ENCODE measurements around the gene G0S2. TPM values are rescaled to one million over a fixed set of nuclear protein-coding genes. Genes with fewer than 3 reads are reported as not detected.

Gene G0S2
- total and polyA plus RNA-seq, 2 of the 4 experiments (the other 2 are of a cell fraction) = 0.36 to 0.53 TPM

DNA sequence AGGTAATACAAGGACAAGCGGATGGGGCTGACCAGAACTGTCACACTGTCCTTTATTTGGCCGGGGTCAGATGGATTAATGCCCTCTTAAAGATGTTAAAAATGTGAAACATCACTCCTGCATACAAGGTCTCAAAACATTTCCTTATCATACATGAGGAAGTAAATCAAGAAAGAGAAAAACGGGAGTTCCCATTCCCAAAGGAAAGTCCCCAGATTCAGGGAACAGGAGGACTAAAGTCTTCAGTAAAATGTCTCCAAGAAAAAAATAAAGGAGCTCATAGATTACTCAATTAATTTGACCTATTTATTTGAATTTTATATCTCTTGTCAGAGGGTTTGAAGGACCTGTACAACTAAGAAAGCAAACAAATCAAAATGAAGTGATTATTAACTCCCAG lies 16.0 kb downstream of the G0S2 start:
- CTCF ChIA-PET = interaction anchor here (2.3 kb wide), 1 partner anchor 122 kb away, joined by 16 read pairs; no protein-coding TSS in a partner anchor
- TF ChIP-seq NFE2L2 (IDR thresholded peaks at IDR 0.05; ENCODE audit: low read depth, low read length) = no peak
- TF ChIP-seq RAD21 (IDR thresholded peaks at IDR 0.05; ENCODE audit: low read length) = no peak
- TF ChIP-seq CHD1 (IDR thresholded peaks at IDR 0.05; ENCODE audit: low read depth, low read length) = no peak
- no peak for TF ChIP-seq MAZ (IDR thresholded peaks at IDR 0.05; ENCODE audit: borderline replicate concordance, low read depth, low read length)
- TF ChIP-seq RFX5 (IDR thresholded peaks at IDR 0.05; ENCODE audit: low read depth, low read length) = no peak
- no peak for TF ChIP-seq MXI1 (IDR thresholded peaks at IDR 0.05; ENCODE audit: borderline replicate concordance, low read depth, low read length)
- TF ChIP-seq, protein P1, sequence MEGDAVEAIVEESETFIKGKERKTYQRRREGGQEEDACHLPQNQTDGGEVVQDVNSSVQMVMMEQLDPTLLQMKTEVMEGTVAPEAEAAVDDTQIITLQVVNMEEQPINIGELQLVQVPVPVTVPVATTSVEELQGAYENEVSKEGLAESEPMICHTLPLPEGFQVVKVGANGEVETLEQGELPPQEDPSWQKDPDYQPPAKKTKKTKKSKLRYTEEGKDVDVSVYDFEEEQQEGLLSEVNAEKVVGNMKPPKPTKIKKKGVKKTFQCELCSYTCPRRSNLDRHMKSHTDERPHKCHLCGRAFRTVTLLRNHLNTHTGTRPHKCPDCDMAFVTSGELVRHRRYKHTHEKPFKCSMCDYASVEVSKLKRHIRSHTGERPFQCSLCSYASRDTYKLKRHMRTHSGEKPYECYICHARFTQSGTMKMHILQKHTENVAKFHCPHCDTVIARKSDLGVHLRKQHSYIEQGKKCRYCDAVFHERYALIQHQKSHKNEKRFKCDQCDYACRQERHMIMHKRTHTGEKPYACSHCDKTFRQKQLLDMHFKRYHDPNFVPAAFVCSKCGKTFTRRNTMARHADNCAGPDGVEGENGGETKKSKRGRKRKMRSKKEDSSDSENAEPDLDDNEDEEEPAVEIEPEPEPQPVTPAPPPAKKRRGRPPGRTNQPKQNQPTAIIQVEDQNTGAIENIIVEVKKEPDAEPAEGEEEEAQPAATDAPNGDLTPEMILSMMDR (conservative IDR thresholded peaks at IDR 0.05; ENCODE audit: low read depth, low read length) = no peak
- TF ChIP-seq SMC3 (IDR thresholded peaks at IDR 0.05; ENCODE audit: low read depth, low read length) = no peak
- TF ChIP-seq BHLHE40 (IDR thresholded peaks at IDR 0.05; ENCODE audit: low read depth, low read length) = no peak
- TF ChIP-seq CEBPB (IDR thresholded peaks at IDR 0.05; ENCODE audit: low read depth, low read length) = no peak
- TF ChIP-seq FOS (IDR thresholded peaks at IDR 0.05; ENCODE audit: low read depth, low read length) = no peak
- TF ChIP-seq, protein P2, sequence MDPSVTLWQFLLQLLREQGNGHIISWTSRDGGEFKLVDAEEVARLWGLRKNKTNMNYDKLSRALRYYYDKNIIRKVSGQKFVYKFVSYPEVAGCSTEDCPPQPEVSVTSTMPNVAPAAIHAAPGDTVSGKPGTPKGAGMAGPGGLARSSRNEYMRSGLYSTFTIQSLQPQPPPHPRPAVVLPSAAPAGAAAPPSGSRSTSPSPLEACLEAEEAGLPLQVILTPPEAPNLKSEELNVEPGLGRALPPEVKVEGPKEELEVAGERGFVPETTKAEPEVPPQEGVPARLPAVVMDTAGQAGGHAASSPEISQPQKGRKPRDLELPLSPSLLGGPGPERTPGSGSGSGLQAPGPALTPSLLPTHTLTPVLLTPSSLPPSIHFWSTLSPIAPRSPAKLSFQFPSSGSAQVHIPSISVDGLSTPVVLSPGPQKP (IDR thresholded peaks at IDR 0.05; ENCODE audit: borderline replicate concordance, low read depth, low read length) = no peak
- TF ChIP-seq POLR2A (IDR thresholded peaks at IDR 0.05; ENCODE audit: low read depth, low read length) = no peak
- TF ChIP-seq, protein P3, sequence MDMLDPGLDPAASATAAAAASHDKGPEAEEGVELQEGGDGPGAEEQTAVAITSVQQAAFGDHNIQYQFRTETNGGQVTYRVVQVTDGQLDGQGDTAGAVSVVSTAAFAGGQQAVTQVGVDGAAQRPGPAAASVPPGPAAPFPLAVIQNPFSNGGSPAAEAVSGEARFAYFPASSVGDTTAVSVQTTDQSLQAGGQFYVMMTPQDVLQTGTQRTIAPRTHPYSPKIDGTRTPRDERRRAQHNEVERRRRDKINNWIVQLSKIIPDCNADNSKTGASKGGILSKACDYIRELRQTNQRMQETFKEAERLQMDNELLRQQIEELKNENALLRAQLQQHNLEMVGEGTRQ (IDR thresholded peaks at IDR 0.05; ENCODE audit: low read depth, low read length) = no peak
- TF ChIP-seq RCOR1 (IDR thresholded peaks at IDR 0.05; ENCODE audit: insufficient replicate concordance, low read length) = no peak

More for the DNA sequence above, 16.0 kb downstream of the G0S2 start:
- Histone ChIP-seq H2BK5ac (ENCODE audit: low read depth, low read length, poor library complexity, severe bottlenecking) (no peak overlapping the region), H2AK5ac (ENCODE audit: low read depth, low read length) (no peak overlapping the region), H4K8ac (ENCODE audit: low read depth in 2 of 2, low read length in 2 of 2) (no peak overlapping the region), H3K9me1 (ENCODE audit: insufficient read depth, low read length) (0 out of 2 replicates have a peak, but pooled peaks cover 4% of the 10 kb centered on the region), H4K91ac (ENCODE audit: insufficient read depth, low read depth, low read length) (no peak overlapping the region), H3K27me3 (ENCODE audit: control insufficient read depth, insufficient read depth, low read length) (peaks cover 3% of the 10 kb centered on the region), H3K79me1 (ENCODE audit: low read depth in 1 of 2, low read length in 2 of 2) (no peaks in the 10 kb centered on the region), H2BK15ac (ENCODE audit: low read depth, low read length) (no peak overlapping the region), H3K56ac (ENCODE audit: extremely low read depth, insufficient read depth, low read length) (no peak overlapping the region), H2AK9ac (replicated peaks; ENCODE audit: low read depth, low read length, poor library complexity) (no peak overlapping the region), H3K18ac (ENCODE audit: low read depth, low read length) (no peak overlapping the region), H2BK20ac (ENCODE audit: low read depth, low read length) (no peak overlapping the region), H3K4me3 (ENCODE audit: insufficient read depth, low read depth, low read length) (no peak overlapping the region), H3K14ac (replicated peaks; ENCODE audit: low read depth, low read length) (no peak overlapping the region), H3K23ac (ENCODE audit: low read depth, low read length) (no peak overlapping the region), H3K27ac (ENCODE audit: insufficient read depth, low read length) (no peak overlapping the region), H3K9me3 (ENCODE audit: control insufficient read depth, insufficient read depth, low read length) (no peaks in the 10 kb centered on the region), H3K4ac (ENCODE audit: low read depth, low read length) (no peak overlapping the region), H4K20me1 (ENCODE audit: insufficient read depth, low read length) (no peaks in the 10 kb centered on the region), H3K9ac (ENCODE audit: low read depth, low read length) (no peak overlapping the region), H2BK120ac (ENCODE audit: low read depth, low read length) (no peak overlapping the region), H3K4me1 (ENCODE audit: control insufficient read depth, insufficient read depth, low read length) (peaks cover 5% of the 10 kb centered on the region; the same call in 1 of the 2 replicates), H4K5ac (ENCODE audit: low read depth, low read length) (no peak overlapping the region), H3K4me2 (ENCODE audit: low read depth, low read length) (no peak overlapping the region), H2AFZ (replicated peaks; ENCODE audit: low read length, poor library complexity) (no peak overlapping the region), H3K36me3 (ENCODE audit: control insufficient read depth, insufficient read depth, low read length) (no peaks in the 10 kb centered on the region)
- DNase-seq (no peak), ATAC-seq (ENCODE audit: low read depth) (no peak)
- in situ Hi-C loops (cut with MboI; ENCODE audit: low sequenced_read_pairs) (no loop called here), dilution Hi-C loops (cut with HindIII; ENCODE audit: low sequenced_read_pairs, unreplicated experiment) (no loop called here), intact Hi-C loops (cut with micrococcal nuclease) (no loop called here)
- BruUV-seq (replicated peaks) = no TSS peak
- POLR2A ChIA-PET (ENCODE audit: unreplicated experiment) = no interaction called here
- WGBS, 2 experiments (ENCODE audit: extremely low coverage in 2 of 2, insufficient read length in 1 of 2) = no CpG with 5 or more reads among the region's 3 CpGs
